Urothelium cell line (cell line): ENCODE results near the gene TOR1A.
"Not testable (repeated sequence)": the region's sequence is repeated elsewhere in the genome, so short reads cannot be mapped to it uniquely, and the experiment has no call there.

ENCODE experiments used
- DNase-seq: peaks from one replicate; pipeline ENCODE4 v3.0.0; 2011; ENCODE audit warnings: low spot score, mixed read lengths
- FAIRE-seq: peaks from 2 replicates; lab custom pipeline; 2011; peaks lifted over from hg19 to GRCh38; lab: Jason Lieb, UNC

The TOR1A gene

DNA sequence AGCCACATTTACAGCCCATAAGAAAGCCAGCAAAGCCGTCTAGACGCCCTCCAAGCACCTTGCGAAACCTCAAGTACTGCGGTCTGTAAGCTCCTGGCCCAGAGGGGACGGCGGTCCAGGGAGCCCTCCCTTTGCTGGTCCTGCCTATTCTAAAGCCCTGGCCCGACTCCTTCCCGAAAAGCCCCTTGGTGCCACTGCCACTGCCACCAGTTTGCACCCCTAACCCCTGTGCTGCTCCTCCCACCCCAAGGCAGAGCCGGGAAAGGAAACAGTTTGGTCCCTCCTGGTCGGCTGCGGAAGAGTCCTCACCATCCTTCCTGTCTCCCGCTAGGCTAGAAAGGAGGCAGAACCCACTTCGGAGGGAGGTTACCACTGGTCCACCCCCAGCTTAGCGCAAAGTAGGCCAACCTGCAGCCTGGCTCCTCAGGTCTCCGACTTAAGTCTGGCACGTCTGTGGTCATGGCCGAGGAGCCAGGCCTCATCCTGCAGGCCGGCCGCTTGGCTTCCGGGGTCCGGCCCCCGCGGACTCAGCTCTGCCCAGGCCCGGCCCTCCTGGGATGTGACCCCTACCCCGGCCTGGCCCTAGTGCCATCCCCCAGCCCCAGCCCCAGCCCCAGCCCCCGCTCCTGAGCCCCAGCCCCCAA is 916 bp downstream of the TOR1A start:
- FAIRE-seq (no peak), DNase-seq (peak; percentile 17)

DNA sequence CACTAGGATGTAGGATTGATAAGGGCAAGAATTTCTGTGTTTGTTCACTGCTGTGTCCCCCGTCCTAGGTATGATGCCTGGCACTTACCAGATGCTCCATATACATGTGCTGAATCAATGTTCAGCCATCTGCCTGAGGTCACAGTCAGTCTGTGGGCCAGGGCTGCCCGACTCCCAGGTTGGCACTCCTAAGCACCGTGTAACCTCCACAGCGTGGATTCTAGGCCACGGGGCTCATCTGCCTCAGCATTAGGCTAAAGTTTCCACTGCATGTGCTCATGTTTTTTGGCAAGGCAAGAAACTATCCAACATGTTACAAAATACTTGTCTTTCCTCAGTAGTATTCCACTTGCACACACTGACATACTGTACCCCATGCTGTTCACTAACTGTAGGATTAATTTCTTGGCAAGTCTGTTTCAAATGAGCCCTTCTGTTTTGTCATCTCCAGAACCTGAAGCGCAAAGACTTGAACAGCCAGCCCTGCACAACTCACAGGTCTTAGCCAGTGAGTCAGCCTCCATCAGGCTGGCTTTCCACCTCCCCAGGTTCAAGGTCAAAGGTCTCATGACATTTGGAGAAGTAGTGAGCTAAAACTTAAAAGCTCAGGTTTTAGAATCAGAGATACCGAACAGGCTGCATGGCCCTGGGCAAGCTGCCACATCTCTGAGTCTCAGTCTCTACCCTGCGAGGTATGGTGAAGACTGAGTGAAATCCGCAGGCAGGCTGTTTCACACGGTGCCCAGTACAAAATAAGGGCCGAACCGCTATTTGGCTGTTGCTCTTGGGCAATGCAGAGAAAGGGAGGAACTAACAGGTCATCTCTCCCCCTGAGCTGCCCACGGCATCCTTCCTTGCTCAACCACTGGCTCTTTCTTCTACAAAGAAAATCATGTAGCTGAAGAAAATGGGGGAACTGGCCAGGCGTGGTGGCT is 7.2 kb downstream of the TOR1A start:
- DNase-seq (no peak), FAIRE-seq (no peak)

GRCh38 chr9:129815278-129815677 is 8.7 kb downstream of the TOR1A start:
- DNase-seq (no peak), FAIRE-seq (no peak)

GRCh38 chr9:129814432-129815223 is 9.3 kb downstream of the TOR1A start:
- DNase-seq (no peak), FAIRE-seq (no peak)

GRCh38 chr9:129813661-129814060 is 10.3 kb downstream of the TOR1A start:
- FAIRE-seq: no peak

GRCh38 chr9:129812385-129812784 is 11.6 kb downstream of the TOR1A start:
- DNase-seq (no peak), FAIRE-seq (no peak)

More at GRCh38 chr9:129813661-129814060, 10.3 kb downstream of the TOR1A start:
- no peak for DNase-seq

- DNase-seq (no peak), FAIRE-seq (no peak)
Measured at GRCh38 chr9:129811967-129812363, 12.0 kb downstream of the TOR1A start.

GRCh38 chr9:129810788-129811187 is 13.1 kb downstream of the TOR1A start:
- no peak for FAIRE-seq
- no peak for DNase-seq

GRCh38 chr9:129810116-129810515 is 13.8 kb downstream of the TOR1A start:
- no peak for DNase-seq
- no peak for FAIRE-seq

- DNase-seq (no peak), FAIRE-seq (no peak)
Measured at GRCh38 chr9:129809346-129809745, 14.6 kb downstream of the TOR1A start.

- DNase-seq: no peak
Measured at GRCh38 chr9:129806061-129806460, 17.9 kb downstream of the TOR1A start.

DNA sequence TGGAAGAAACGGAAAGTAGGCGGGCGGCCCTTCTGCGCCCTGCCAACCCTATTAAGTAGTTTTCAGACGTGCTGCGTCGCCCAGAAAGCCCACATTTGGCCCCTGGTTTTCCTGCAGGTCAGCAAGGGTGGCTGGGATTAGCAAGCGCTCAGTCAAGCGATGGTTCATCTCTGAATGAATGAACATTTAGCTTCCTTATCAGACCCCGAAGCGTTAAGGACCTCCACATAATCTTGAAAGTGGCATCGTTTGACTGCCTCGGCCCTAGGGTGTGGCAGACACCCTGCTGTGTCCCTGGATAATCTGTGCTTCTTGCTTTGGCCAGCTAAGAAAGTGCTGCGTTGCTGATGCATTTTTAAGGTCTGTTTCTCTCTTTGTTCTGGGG is 20.3 kb downstream of the TOR1A start:
- DNase-seq (no peak), FAIRE-seq (no peak)

More at GRCh38 chr9:129806061-129806460, 17.9 kb downstream of the TOR1A start:
- FAIRE-seq: no peak

DNA sequence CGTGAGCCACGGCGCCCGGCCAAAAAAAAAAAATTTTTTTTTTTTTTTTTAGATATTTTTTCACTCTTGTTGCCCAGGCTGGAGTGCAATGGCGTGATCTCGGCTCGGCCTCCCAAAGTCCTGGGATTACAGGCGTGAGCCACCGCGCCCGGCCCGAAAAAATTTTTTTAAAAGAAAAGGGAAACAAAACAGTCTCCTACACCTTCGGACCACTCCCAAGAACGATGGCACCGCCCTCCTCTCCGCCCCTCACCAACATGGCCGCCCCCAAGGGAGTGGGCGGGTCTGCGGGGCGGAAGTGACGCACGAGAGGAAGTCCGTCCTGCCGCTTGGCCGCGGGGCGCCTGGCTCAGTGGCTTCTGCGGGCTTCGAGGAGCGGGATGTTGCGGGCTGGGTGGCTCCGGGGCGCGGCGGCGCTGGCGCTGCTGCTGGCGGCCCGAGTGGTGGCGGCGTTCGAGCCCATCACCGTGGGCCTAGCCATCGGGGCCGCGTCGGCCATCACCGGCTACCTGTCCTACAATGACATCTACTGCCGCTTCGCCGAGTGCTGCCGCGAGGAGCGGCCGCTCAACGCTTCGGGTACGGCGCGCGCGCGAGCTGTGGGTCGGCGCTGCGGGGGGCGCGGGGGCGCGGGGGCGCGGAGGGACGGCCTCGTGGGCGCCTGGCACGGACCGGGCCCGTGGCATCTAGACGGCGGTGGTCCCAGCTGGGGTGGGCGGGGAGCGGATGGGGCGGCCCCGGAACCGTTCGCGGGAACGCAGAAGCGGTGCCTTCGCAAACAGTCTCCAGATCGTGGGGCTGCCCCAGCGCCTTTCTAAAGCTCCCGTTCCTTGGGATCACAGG is 20.9 kb downstream of the TOR1A start, which contains the start of gene TOR1B:
TOR1B (plus strand) TSS at position 352 of the 843 bp plus-strand sequence; CDS start at position 381, 29 bp downstream.
- DNase-seq (peak; percentile 92), FAIRE-seq (no peak)

DNA sequence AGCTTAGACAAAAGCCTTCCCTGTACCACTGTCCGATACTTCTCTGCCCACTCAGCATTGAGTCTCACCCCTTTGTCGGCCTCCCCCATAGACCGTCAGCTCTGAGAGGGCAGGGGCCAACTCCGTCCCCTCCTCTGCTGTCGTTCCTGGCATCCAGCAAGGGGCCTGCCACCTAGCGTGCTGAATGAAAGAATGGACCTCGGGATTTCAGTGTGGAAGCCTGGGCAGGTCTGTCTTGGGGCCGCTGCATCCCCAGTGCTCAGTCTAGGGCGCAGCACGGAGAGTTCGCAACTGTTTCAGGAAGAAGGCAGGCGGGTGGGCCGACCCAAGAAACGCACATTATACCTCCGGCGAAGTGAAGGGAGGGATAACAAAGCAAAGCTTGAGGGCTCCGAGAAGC is 22.4 kb downstream of the TOR1A start:
- FAIRE-seq (no peak), DNase-seq (no peak)

DNA sequence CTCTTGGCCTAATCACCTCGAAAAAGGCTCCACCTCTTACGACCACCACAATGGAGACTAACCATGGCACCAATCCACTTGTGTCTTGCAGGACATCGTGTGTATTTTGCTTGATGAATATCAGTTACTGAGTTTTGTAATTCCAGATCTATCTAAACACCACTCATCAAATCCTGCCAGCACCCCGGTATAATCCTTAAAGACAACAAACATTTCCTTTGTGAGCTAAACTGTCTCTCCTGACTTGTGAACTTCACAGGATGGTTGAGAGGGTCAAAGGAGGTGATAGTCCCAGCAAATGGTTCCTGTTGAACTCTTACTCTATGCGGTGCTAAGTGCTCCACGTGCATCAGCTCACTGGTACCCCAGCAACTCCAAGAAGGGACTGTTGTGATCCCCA is 25.0 kb downstream of the TOR1A start:
- FAIRE-seq: no peak
- no peak for DNase-seq

- FAIRE-seq, DNase-seq: not testable (repeated sequence)
Measured at GRCh38 chr9:129796029-129796428, 27.9 kb downstream of the TOR1A start.

DNA sequence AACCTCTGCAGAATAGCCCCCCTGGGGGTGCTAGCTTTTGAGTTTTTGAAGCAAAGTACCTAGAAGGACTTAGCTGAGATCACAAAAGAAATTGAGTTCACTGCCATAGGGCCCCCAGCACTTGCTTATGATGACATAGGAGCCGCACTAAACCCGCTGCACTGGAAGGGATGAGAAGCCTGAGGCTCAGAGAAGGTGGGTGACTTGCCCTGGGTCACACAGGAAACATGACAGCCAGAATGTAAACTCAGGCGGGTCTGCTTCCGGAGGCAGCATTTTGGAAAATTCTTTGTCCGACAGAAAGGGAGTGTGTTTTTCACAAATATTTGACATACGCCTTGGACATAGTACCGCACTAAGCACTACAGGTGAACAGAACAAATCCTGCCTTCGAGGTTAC is 29.4 kb downstream of the TOR1A start:
- no peak for FAIRE-seq
- no peak for DNase-seq

DNA sequence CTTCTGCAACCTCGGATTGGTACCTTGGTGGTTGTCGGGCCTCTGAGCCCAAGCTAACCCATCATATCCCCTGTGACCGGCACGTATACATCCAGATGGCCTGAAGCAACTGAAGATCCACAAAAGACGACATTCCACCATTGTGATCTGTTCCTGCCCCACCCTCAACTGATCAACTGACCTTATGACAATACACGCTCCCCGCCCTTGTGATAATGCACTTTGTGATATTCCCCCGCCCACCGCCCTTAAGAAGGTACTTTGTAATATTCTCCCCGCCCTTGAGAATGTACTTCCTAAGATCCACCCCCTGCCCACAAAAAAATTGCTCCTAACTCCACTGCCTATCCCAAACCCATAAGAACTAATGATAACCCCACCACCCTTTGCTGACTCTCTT is 37.5 kb downstream of the TOR1A start:
- no peak for DNase-seq
- FAIRE-seq: no peak

- DNase-seq: no peak
- no peak for FAIRE-seq
Measured at GRCh38 chr9:129785866-129786265, 38.1 kb downstream of the TOR1A start.

GRCh38 chr9:129784970-129785369 is 39.0 kb downstream of the TOR1A start:
- FAIRE-seq, DNase-seq: not testable (repeated sequence)
